ENCODE measurements around the gene DNMT3A.

DNA sequence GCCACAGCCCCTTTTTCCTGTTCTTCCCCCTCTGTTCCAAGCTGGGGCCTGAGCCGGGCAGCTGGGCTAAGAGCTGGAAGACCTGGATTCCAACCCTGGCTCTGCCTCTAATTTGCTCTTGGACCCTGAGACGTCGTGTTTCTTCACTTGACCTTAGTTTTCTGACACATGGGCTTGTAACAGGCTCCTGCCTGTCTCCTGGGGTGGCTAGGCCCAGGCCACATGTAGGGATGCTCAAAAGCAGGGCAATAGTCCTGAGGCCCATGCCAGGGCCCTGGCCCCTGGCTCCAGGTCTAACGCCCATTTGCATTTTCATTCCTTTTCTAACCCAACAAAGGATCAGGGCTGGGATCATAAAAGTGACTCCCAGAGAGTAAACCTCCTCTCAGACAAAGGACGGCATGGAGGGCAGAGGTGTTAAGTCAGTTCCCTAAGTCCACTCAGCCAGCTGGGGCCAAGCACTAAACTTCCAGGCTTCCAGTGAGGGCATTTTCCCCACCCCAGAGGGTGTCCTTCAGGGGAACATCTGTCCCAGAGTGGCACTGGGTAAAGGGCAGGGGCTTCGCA, 16.6 kb upstream of the DNMT3A start:
- TF ChIP-seq POLR2A (IDR thresholded peaks at IDR 0.05): no peak
- TF ChIP-seq, protein P1, sequence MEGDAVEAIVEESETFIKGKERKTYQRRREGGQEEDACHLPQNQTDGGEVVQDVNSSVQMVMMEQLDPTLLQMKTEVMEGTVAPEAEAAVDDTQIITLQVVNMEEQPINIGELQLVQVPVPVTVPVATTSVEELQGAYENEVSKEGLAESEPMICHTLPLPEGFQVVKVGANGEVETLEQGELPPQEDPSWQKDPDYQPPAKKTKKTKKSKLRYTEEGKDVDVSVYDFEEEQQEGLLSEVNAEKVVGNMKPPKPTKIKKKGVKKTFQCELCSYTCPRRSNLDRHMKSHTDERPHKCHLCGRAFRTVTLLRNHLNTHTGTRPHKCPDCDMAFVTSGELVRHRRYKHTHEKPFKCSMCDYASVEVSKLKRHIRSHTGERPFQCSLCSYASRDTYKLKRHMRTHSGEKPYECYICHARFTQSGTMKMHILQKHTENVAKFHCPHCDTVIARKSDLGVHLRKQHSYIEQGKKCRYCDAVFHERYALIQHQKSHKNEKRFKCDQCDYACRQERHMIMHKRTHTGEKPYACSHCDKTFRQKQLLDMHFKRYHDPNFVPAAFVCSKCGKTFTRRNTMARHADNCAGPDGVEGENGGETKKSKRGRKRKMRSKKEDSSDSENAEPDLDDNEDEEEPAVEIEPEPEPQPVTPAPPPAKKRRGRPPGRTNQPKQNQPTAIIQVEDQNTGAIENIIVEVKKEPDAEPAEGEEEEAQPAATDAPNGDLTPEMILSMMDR (IDR thresholded peaks at IDR 0.05): no peak

Data from sigmoid colon (tissue), 3 donors.